GM18511 (cell line): ENCODE results near the gene FYB1.

ENCODE experiments used
- ATAC-seq: cut with Tn5 transposase; IDR thresholded peaks from one replicate; pipeline ENCODE4 v1.9.1; 2021; ENCODE audit warnings: mild to moderate bottlenecking, moderate library complexity; ENCODE audit not compliant: unreplicated experiment

The FYB1 gene

GRCh38 chr5:39130716-39131115 lies 88.6 kb downstream of the FYB1 start:
- ATAC-seq: no peak

- no peak for ATAC-seq
Measured at GRCh38 chr5:39121922-39122321, 97.4 kb downstream of the FYB1 start.

GRCh38 chr5:39121315-39121714 lies 98.0 kb downstream of the FYB1 start:
- no peak for ATAC-seq

DNA sequence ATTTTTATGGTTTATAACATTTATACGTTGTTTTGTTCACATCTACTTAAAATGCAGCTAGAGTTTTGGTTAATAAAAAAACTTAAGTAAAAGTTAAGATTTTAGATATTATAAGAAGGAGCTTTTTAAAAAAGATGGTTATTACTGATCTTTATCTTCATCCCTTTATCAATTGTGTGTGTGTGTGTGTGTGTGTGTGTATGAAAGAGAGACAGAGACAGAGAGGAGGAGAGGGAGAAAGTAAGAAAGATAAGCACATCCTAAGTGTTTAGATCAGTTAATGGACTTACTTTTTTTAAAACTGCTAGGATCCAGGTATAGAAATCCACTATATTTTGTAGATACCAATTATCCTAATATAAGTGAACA lies 99.3 kb downstream of the FYB1 start:
- ATAC-seq: no peak

DNA sequence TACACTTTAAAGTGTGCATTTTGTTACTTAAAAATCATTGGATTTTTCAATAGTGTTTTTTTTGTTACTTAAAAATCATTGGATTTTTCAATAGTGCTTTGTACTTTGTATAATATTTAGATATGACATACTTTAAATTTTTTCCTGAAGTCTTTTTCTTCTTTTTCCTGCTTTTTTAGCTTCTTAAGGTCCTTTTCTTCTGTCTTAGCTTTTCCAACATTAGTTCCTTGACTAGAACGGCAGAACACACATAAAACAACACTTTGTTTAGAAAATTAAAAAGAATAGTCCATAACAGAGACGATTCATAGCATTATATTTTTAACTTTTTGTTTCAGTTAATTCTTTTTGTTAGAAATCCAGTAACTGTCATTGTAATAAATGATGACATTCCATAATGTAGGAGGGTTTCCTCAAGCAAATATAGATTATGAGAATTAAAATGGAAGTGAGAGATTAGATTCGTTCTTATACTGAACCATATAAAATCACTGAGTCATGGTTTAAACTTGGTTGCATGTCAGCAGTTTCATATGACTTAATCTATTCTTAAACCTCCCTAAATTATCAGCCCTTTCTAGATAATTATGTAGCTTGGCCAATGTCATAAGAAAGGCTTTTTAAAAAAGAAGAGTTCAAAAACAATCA lies 99.8 kb downstream of the FYB1 start:
- no peak for ATAC-seq

- no peak for ATAC-seq
Measured at GRCh38 chr5:39118638-39119037, 100.7 kb downstream of the FYB1 start.

GRCh38 chr5:39117401-39117800 lies 102.0 kb downstream of the FYB1 start:
- ATAC-seq: no peak

DNA sequence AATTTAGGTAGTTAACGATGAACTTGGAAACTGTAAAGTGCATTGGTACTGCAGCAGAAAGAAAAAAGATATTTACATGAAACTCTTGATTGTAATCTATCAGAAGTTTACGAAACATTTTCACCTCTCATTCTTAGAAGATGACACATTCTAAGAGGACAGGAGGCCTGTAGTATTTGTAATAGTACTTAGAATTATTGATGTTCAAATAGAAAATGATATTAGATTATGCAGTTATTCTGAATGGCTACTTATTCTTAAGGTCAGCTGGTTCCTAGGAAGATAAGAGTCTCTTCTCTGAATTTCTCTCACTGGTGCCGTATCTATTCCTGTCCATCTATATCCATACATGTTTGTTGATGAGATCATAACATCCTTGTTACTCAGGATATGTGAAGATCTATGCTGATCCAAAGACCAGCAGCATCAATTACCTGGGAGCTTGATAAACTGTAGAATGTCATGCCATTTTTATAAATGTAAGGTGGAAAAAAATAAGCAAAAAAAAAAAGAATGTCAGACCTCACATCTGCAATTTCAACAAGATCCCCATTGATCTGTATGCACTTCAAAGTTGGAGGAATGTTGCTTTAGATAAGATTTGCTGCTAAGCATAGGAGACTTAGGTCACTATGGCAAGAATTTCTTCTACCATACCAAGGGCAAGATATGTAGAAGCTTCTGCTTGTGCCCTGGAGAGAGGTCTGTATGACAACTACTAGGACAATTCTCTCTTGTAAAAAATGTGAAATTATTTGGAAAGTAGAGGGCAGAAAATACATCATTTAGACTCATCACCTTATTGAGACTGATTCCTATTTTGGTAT lies 102.8 kb downstream of the FYB1 start:
- no peak for ATAC-seq

- ATAC-seq: no peak
Measured at GRCh38 chr5:39115644-39116343, 103.6 kb downstream of the FYB1 start.

GRCh38 chr5:39114155-39114554 lies 105.2 kb downstream of the FYB1 start:
- ATAC-seq: no peak

DNA sequence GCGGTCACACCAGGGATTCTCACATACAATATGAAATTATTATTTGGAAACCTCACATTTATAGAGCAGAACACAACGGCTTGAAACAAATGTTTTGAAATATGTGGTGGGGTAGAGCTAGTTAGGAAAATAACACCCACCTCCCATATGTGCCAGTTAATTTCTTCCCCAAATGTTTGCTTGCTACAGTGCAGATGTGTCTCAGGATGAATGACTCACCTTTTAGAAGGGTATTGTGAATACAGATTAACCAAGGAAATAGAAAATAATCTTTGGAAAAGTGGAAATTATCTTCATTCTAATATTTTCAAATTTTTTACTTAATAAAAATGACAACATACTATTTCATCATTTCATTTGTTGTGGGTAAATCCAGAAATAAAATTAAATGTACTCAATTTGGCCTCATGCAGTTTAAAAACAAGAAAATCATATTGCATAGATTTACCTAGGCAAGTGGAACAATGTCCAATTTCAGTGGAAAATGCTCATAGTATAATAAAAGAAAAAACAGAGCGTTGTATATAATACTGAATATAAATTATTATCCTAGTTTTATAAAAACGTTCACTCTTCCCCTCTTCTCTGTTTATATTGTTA lies 105.9 kb downstream of the FYB1 start:
- ATAC-seq: no peak

DNA sequence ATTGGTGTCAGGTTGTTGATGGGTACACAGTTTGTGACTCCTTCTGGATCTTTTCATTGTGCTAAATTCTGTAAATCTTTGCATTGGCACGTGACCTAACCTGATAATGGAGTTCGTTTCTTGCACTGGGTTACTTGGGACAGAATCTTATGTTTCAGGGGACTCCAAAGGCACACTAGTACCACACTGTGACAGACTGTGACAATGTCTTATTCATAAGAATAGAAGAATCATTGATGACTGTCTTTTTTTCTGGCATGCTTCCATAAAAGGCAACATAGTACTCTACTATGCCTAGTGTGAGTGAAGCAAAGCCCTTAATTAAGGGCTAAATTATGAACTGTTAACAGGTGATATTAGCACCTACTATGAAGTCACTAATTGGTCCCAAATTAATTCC lies 109.8 kb downstream of the FYB1 start:
- no peak for ATAC-seq

- ATAC-seq: no peak
Measured at GRCh38 chr5:39108987-39109386, 110.4 kb downstream of the FYB1 start.

DNA sequence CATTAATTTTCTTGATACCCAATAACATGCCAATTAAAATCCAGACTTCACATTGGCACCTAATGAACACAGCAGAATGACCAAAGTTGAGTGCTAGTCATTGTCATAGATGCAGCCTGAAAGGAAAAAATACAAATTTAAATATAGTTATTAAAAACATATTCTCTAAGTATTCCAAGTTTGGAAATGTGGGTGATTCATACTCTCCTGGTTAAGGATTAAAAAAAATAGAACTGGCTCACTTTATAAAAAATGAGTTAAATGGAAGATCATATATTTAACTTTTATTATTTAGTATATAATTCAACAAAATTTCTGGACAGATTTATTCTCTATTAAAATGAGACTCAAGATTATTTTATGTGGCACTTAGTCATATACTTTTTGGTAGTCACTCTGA lies 112.0 kb downstream of the FYB1 start:
- ATAC-seq: no peak

GRCh38 chr5:39106322-39106721 lies 113.0 kb downstream of the FYB1 start:
- ATAC-seq: no peak

GRCh38 chr5:39104221-39104620 lies 115.1 kb downstream of the FYB1 start:
- ATAC-seq: no peak

DNA sequence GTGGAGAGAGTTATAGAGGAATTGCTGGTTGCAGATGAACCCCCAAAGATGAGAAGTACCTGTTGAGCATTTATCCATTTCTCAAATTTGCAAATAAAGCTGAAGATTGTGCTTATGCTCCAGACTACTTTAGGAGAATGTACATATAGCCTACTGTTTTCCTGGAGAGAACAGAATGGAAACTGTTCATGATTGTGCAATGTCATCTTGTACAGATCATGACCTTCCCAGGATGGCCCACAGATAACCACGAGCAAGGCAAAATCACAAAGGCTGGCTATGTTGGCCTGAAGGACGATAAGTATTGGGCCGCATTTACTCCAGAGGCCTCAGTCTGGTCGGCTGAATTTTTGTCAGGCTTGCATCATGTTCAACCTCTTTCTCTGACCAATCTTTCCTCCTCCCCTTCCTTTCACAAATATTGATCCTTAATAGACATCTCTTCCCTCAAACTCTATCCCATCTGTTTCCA lies 116.6 kb downstream of the FYB1 start:
- no peak for ATAC-seq

DNA sequence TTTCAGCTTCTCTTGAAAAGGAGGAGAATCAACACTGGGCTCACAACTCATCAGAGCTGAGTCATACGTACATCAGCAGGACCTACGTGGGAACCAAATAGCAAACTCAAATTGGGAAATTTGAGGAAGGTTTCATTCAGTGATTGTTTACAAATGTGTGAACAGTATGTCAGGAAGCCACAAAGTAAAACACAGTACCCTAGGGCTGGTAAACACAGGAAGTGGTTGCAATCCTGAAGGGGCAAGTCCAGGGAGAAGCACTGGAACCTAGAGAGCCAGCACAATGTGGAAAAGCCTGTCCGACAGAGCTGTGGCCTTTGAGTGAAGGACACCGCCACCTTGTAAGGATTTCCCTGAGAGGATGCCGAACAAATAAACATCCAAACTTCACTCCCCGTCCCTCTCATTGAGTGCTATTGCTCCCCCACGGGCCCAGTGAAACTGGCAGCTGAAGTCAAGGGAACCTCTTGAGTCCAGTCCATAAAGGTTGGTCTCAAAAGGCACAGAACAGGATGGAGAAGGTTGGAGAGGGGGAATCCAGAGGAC lies 118.4 kb downstream of the FYB1 start:
- no peak for ATAC-seq

- no peak for ATAC-seq
Measured at GRCh38 chr5:39100301-39100850, 119.0 kb downstream of the FYB1 start.

DNA sequence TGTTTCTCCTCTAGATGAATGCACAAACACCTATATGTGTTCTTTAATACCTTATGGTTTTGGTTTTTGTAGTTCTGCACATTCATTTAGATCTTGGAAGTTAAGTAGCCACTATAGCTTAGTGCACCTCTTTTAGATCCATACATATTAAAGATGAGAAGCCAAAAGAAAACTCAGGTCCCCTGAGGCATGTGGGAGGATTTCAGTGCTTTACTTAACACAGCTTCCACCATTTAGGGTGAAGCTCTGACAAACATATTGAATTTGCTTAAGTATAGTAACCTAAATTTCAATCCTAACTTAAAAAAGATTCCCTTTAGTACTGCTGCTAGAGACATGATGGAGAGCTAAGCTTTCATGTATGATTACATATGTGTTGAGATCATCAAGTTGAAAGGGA lies 119.5 kb downstream of the FYB1 start:
- ATAC-seq: no peak

DNA sequence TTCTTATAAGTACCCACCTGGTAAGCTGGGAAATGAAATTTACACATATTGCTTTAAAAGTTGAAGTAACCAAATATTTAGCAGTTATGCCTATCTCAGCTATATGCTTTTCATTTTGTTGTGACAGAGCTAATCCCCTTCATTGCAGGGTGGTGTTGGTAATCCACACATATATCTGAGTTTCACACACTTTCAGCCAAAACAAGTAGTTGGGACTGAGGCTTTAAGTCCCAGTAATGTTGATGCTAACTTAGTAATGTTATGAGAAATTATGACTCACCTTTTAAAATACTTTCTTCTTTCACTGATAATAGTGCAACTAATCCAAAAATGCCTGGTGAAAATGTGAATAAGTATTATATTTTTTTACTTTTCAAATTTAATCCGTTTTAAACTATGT lies 126.0 kb downstream of the FYB1 start:
- ATAC-seq: no peak
